GM12865 (cell line): Measurements from ENCODE around the gene MRPL49.
"Not testable (repeated sequence)": the region's sequence is repeated elsewhere in the genome, so short reads cannot be mapped to it uniquely, and the experiment has no call there.

Source experiments
- DNase-seq: peaks from one replicate; pipeline ENCODE4 v3.0.0; 2010; ENCODE audit warnings: low read depth
- H3K4me3 ChIP-seq: 2 replicates; pipeline ENCODE4 v1.5.1; 2011; ENCODE audit warnings: mild to moderate bottlenecking, low read depth, low read length, control low read depth
- TF ChIP-seq, protein P1 (sequence below): IDR thresholded peaks from 2 replicates; pipeline ENCODE4 v1.5.1; 2011; ENCODE audit warnings: low read length, control low read depth, low read depth, inconsistent platforms; ENCODE audit not compliant: insufficient read depth; ENCODE audit errors: missing control alignments

Gene MRPL49

DNA sequence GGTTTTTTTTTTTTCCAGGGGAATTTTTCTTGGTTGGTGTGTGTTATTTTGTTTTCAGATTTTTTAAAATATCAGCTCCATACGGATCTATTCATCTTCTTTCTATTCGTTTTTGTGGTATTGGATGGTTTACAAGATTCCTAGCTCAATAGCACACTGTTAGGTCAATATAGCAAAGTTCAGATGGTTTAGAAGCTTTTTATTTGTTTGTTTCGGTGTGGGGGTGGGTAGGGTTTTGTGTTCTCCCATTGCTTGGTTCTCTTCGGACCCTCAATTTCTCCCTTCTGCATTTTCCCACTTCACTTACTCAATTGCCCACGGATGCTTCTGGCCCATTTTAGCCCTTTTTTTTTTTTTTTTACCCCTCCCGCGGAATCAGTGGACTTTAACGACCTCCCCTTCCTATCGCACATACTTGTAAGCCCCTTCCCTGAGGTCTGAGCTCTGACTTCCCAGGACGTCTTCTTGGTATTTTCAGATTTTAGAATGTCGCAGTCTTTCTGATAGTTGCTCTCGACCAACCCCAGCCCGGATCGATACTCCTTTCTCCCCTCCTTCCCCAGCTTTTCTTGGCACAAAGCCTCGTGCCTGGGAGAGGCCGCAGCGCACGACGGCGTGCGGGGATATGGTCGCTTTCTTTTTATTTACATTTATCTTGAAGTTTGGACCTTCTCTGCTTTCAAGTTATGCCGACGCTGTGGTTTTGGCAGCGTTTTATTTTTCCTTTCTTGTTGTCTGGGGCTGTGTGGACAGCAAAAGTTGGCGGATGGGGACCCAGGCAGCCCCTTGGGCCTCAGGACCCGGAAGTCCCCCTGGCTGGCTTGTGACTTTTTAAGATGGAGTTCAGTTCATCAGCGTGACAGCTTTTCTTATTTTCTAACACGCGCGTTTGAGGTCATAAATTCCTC lies 43.5 kb downstream of the MRPL49 start:
- TF ChIP-seq, protein P1, sequence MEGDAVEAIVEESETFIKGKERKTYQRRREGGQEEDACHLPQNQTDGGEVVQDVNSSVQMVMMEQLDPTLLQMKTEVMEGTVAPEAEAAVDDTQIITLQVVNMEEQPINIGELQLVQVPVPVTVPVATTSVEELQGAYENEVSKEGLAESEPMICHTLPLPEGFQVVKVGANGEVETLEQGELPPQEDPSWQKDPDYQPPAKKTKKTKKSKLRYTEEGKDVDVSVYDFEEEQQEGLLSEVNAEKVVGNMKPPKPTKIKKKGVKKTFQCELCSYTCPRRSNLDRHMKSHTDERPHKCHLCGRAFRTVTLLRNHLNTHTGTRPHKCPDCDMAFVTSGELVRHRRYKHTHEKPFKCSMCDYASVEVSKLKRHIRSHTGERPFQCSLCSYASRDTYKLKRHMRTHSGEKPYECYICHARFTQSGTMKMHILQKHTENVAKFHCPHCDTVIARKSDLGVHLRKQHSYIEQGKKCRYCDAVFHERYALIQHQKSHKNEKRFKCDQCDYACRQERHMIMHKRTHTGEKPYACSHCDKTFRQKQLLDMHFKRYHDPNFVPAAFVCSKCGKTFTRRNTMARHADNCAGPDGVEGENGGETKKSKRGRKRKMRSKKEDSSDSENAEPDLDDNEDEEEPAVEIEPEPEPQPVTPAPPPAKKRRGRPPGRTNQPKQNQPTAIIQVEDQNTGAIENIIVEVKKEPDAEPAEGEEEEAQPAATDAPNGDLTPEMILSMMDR = no peak
- no peak for DNase-seq
- H3K4me3 ChIP-seq = no peak overlapping the region

GRCh38 chr11:65166893-65167292 lies 44.8 kb downstream of the MRPL49 start:
- no peak overlapping the region for H3K4me3 ChIP-seq
- DNase-seq = no peak
- TF ChIP-seq, protein P1 = no peak

DNA sequence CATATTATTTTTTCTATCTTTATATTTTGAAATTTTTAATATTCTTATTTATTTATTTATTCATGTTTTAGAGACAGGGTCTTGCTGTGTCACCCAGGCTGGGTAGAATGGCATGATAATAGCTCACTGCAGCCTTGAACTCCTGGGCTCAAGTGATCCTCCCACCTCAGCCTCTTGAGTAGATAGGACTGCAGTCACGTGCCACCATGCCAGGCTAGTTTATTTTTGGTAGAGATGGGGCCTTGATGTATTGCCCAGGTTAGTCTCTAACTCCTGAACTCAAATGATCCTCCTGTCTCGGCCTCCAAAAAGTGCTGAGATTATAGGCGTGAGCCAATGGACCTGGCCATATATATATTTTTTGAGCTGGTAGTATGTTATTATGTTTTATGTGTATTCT lies 45.5 kb downstream of the MRPL49 start:
- DNase-seq = no peak
- TF ChIP-seq, protein P1 = no peak
- no peak overlapping the region for H3K4me3 ChIP-seq

- H3K4me3 ChIP-seq = no peak overlapping the region
- DNase-seq = no peak
These were observed 47.1 kb downstream of the MRPL49 start for GRCh38 chr11:65169164-65169641.

GRCh38 chr11:65170058-65170534 lies 48.0 kb downstream of the MRPL49 start, which contains the start of gene SPDYC:
Gene SPDYC (plus strand): TSS chr11:65170233. CDS start chr11:65171358, 1,125 bp downstream.
- TF ChIP-seq, protein P1 = no peak
- H3K4me3 ChIP-seq = no peak within 1 kb of the TSS
- DNase-seq = no peak

More at GRCh38 chr11:65169164-65169641, 47.1 kb downstream of the MRPL49 start:
- TF ChIP-seq, protein P1 = no peak

GRCh38 chr11:65172600-65172999 lies 50.5 kb downstream of the MRPL49 start:
- no peak for DNase-seq
- TF ChIP-seq, protein P1 = no peak
- H3K4me3 ChIP-seq = no peak overlapping the region

GRCh38 chr11:65174571-65175010 lies 52.5 kb downstream of the MRPL49 start:
- not testable (repeated sequence) for H3K4me3 ChIP-seq, DNase-seq
